SK-N-SH (cell line): ENCODE data around the gene GLT6D1. TPM values are rescaled to one million over a fixed set of nuclear protein-coding genes. Genes with fewer than 3 reads are reported as not detected.

ENCODE experiments used
- CTCF ChIA-PET: fragments of 300-600, 350-600 bp; formaldehyde crosslinking; extraction: SDS; loops from one replicate; lab custom pipeline; 2021; lab: Yijun Ruan, JAX
- POLR2A ChIA-PET: fragments of 350-600 bp; sonication (Branson Sonifier 250); formaldehyde crosslinking; extraction: SDS; loops from one replicate; lab custom pipeline; 2020; ENCODE audit warnings: antibody characterized with exemption, inconsistent platforms; lab: Yijun Ruan, JAX
- DNase-seq: peaks from one replicate; pipeline ENCODE4 v3.0.0; 2012
- H2AFZ ChIP-seq: fragments of 200-600 bp; sonication (generic); 2 replicates; pipeline ENCODE4 v1.8.1; 2016; ENCODE audit warnings: antibody characterized with exemption, mild to moderate bottlenecking, low read depth
- H3F3A ChIP-seq: fragments of 200-600 bp; sonication (generic); replicated peaks from 2 replicates; pipeline ENCODE3; 2016; ENCODE audit warnings: antibody characterized with exemption, mild to moderate bottlenecking; ENCODE audit not compliant: insufficient read depth
- H3K27ac ChIP-seq, 2 experiments: fragments of 200-500 bp in 1 of 2; fragments of 200-600 bp in 1 of 2; sonication (Bioruptor generic) in 1 of 2; sonication (generic), shearing (Covaris generic) in 1 of 2; 2 replicates each; pipeline versions ENCODE4 v1.5.1 to v1.6.1; 2014 to 2016; ENCODE audit warnings: low read depth in 2 of 2, inconsistent platforms in 1 of 2, low read length in 1 of 2, mild to moderate bottlenecking in 1 of 2, mixed read lengths in 1 of 2
- H3K27me3 ChIP-seq: fragments of 200-600 bp; sonication (generic), shearing (Covaris generic); 2 replicates; pipeline ENCODE4 v1.6.1; 2016; ENCODE audit warnings: mixed run types; ENCODE audit not compliant: insufficient read depth
- H3K36me3 ChIP-seq, 2 experiments: fragments of 200-500 bp in 1 of 2; fragments of 200-600 bp in 1 of 2; sonication (Bioruptor generic) in 1 of 2; sonication (generic) in 1 of 2; replicated peaks in 1 of 2; 2 replicates each; pipeline versions ENCODE3 to v1.5.1; 2014 to 2016; ENCODE audit warnings: low read length in 1 of 2, mild to moderate bottlenecking in 1 of 2; ENCODE audit not compliant: insufficient read depth in 2 of 2, control insufficient read depth in 1 of 2
- H3K4me1 ChIP-seq, 2 experiments: fragments of 200-500 bp in 1 of 2; fragments of 200-600 bp in 1 of 2; sonication (Bioruptor generic) in 1 of 2; sonication (generic), shearing (Covaris generic) in 1 of 2; 2 replicates each; pipeline versions ENCODE4 v1.5.1 to v1.6.1; 2014 to 2016; ENCODE audit warnings: low read depth in 1 of 2, low read length in 1 of 2, mixed run types in 1 of 2; ENCODE audit not compliant: insufficient read depth in 2 of 2, control insufficient read depth in 1 of 2
- H3K4me2 ChIP-seq: fragments of 200-600 bp; sonication (generic), shearing (Covaris generic); 2 replicates; pipeline ENCODE4 v1.6.1; 2017; ENCODE audit warnings: mixed run types
- H3K4me3 ChIP-seq, 2 experiments: fragments of 200-500 bp in 1 of 2; fragments of 200-600 bp in 1 of 2; sonication (Bioruptor generic) in 1 of 2; sonication (generic), shearing (Covaris generic) in 1 of 2; 2 replicates each; pipeline versions ENCODE4 v1.5.1 to v1.8.1; 2014 to 2016; ENCODE audit warnings: low read depth in 2 of 2, inconsistent platforms in 1 of 2, low read length in 1 of 2, mild to moderate bottlenecking in 1 of 2, mixed read lengths in 1 of 2, moderate library complexity in 1 of 2
- H3K79me2 ChIP-seq: fragments of 200-600 bp; sonication (generic); 2 replicates; pipeline ENCODE4 v1.8.1; 2017; ENCODE audit warnings: mild to moderate bottlenecking; ENCODE audit not compliant: insufficient read depth
- H3K9ac ChIP-seq: fragments of 200-600 bp; sonication (generic); 2 replicates; pipeline ENCODE4 v1.6.1; 2017; ENCODE audit warnings: mixed run types
- H3K9me2 ChIP-seq: fragments of 200-600 bp; sonication (generic); 2 replicates; pipeline ENCODE4 v1.6.1; 2017; ENCODE audit warnings: mixed run types
- H3K9me3 ChIP-seq: fragments of 200-600 bp; sonication (generic); 2 replicates; pipeline ENCODE4 v1.6.1; 2017; ENCODE audit warnings: mixed run types, mild to moderate bottlenecking, moderate library complexity
- H4K20me1 ChIP-seq: fragments of 200-600 bp; sonication (generic); 2 replicates; pipeline ENCODE4 v1.6.1; 2017; ENCODE audit warnings: mild to moderate bottlenecking, mixed run types; ENCODE audit not compliant: insufficient read depth
- CHD2 ChIP-seq: fragments of 150-350 bp; IDR thresholded peaks from 2 replicates; pipeline ENCODE4 v1.6.1; 2018; ENCODE audit warnings: low read length; ENCODE audit not compliant: partially characterized antibody
- ELF1 ChIP-seq: IDR thresholded peaks from 2 replicates; pipeline ENCODE4 v1.4.0; 2012
- EP300 ChIP-seq, 2 experiments: IDR thresholded peaks; 2 replicates each; pipeline versions ENCODE4 v1.4.0 to v1.6.1; 2012; ENCODE audit warnings: borderline replicate concordance in 1 of 2, low read depth in 1 of 2, low read length in 1 of 2
- FOSL2 ChIP-seq: IDR thresholded peaks from 2 replicates; pipeline ENCODE4 v1.4.0; 2012; ENCODE audit warnings: low read depth, mild to moderate bottlenecking, moderate library complexity, borderline replicate concordance
- FOXJ3 ChIP-seq: sonication (generic); formaldehyde crosslinking; IDR thresholded peaks from 2 replicates; pipeline ENCODE4 v1.5.1; 2020; ENCODE audit warnings: mild to moderate bottlenecking, missing genetic modification reagents
- GATA2 ChIP-seq: sonication (generic); formaldehyde crosslinking; IDR thresholded peaks from 2 replicates; pipeline ENCODE4 v1.5.0; 2020; ENCODE audit warnings: mild to moderate bottlenecking, missing genetic modification reagents
- JUND ChIP-seq: IDR thresholded peaks from 2 replicates; pipeline ENCODE4 v1.4.0; 2012
- MEF2A ChIP-seq: IDR thresholded peaks from 2 replicates; pipeline ENCODE4 v1.4.0; 2012; ENCODE audit warnings: low read depth, borderline replicate concordance
- NRF1 ChIP-seq: IDR thresholded peaks from 2 replicates; pipeline ENCODE4 v1.6.1; 2012; ENCODE audit warnings: low read depth, mild to moderate bottlenecking, low read length
- TAF1 ChIP-seq: IDR thresholded peaks from 2 replicates; pipeline ENCODE4 v1.6.1; 2012; ENCODE audit warnings: low read depth, mild to moderate bottlenecking, low read length, moderate library complexity, borderline replicate concordance
- TCF12 ChIP-seq: IDR thresholded peaks from 2 replicates; pipeline ENCODE4 v1.4.0; 2012
- TEAD4 ChIP-seq: IDR thresholded peaks from 2 replicates; pipeline ENCODE4 v1.4.0; 2012; ENCODE audit warnings: mild to moderate bottlenecking, borderline replicate concordance; ENCODE audit not compliant: insufficient read depth
- WGBS: methylation state at CpG from one replicate; pipeline ENCODE4 v1.1.6; 2017; ENCODE audit warnings: low lambda C conversion rate; 5-methylcytosine and 5-hydroxymethylcytosine counted together
- polyA plus RNA-seq, 3 experiments: library from polyadenylated mRNA; depleted of rRNA; stranded (reverse); fragments of >200 nt; gene quantifications; 2 replicates each; pipeline ENCODE4 v1.2.3, GENCODE V29; 2012
- TF ChIP-seq, protein P1 (sequence below): fragments of 200-600 bp; sonication (generic); IDR thresholded peaks from 2 replicates; pipeline ENCODE4 v1.6.1; 2017; ENCODE audit warnings: antibody characterized with exemption, mild to moderate bottlenecking, moderate library complexity
- TF ChIP-seq, protein P2 (sequence below): IDR thresholded peaks from 2 replicates; pipeline ENCODE4 v1.6.1; 2012; ENCODE audit warnings: mild to moderate bottlenecking, low read depth, low read length, moderate library complexity

The GLT6D1 gene
- polyA plus RNA-seq, 1 of the 3 experiments (the other 2 are of a cell fraction): not detected

DNA sequence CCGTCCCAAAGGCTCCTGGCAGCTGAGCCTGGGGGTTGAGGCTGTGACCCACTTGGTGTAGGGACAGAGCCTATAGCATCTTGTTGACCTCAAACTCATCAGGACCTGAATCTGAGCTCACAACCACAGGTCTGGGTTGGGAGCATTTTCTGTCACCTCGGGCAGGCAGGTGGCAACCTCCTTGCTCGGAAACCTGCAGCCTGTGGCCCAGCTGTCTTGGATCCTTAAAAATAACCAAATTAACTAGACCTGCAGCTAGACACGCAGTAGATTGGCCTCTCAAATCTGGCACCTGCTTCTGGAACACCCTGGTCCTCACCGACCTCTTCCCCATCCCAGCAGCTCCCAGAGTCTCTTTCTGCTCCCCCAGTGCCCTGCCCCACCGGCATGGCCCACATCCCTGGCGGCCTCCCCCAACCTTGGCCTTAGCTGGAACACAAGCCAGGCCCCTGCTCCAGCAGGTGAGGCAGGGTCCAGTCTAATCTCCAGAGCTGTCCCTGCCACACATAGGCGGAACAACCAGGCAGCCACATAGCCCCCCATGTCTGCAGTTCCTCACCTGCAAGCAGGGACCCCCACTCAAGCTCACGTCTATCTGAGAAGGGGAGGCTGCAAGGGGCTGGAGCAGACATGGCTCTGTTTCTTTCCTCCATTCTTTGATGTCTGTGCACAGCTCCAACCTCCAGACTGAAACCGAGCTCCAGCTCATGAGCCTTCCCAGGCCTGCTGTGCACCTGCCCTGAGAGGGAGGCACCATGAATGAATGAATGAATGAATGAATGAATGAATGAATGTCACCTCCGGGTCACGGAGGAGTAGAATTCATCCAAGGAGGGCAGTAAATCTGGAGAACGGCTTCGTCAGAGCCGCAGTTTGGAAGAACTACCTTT is 49.5 kb downstream of the GLT6D1 start:
- Histone ChIP-seq H4K20me1 (no peaks in the 10 kb centered on the region), H3K9me2 (no peaks in the 10 kb centered on the region), H2AFZ (no peak overlapping the region), H3K27ac (no peak overlapping the region), H3K36me3 (no peaks in the 10 kb centered on the region), H3K4me2 (no peak overlapping the region), H3K9ac (no peak overlapping the region), H3F3A (no peaks in the 10 kb centered on the region), H3K4me3 (no peak overlapping the region), H3K27me3 (no peaks in the 10 kb centered on the region), H3K4me1 (peaks cover 0 to 4% of the 10 kb centered on the region in 2 experiments; a peak in 1 of 4 replicates), H3K9me3 (no peaks in the 10 kb centered on the region), H3K79me2 (no peaks in the 10 kb centered on the region)
- ChIA-PET POLR2A (no interaction called here), CTCF (interaction anchor here (1.2 kb wide), 1 partner anchor 12 kb away, joined by 3 read pairs; no protein-coding TSS in a partner anchor)
- no peak for TF ChIP-seq TAF1
- no peak for TF ChIP-seq TCF12
- no peak for TF ChIP-seq EP300 (IDR thresholded peaks at IDR 0.05; ENCODE audit: borderline replicate concordance in 1 of 2, low read depth in 1 of 2, low read length in 1 of 2)
- TF ChIP-seq FOSL2: no peak
- TF ChIP-seq FOXJ3 (CRISPR knock-in tag): no peak
- TF ChIP-seq, protein P1, sequence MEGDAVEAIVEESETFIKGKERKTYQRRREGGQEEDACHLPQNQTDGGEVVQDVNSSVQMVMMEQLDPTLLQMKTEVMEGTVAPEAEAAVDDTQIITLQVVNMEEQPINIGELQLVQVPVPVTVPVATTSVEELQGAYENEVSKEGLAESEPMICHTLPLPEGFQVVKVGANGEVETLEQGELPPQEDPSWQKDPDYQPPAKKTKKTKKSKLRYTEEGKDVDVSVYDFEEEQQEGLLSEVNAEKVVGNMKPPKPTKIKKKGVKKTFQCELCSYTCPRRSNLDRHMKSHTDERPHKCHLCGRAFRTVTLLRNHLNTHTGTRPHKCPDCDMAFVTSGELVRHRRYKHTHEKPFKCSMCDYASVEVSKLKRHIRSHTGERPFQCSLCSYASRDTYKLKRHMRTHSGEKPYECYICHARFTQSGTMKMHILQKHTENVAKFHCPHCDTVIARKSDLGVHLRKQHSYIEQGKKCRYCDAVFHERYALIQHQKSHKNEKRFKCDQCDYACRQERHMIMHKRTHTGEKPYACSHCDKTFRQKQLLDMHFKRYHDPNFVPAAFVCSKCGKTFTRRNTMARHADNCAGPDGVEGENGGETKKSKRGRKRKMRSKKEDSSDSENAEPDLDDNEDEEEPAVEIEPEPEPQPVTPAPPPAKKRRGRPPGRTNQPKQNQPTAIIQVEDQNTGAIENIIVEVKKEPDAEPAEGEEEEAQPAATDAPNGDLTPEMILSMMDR: no peak
- no peak for TF ChIP-seq JUND
- TF ChIP-seq, protein P2, sequence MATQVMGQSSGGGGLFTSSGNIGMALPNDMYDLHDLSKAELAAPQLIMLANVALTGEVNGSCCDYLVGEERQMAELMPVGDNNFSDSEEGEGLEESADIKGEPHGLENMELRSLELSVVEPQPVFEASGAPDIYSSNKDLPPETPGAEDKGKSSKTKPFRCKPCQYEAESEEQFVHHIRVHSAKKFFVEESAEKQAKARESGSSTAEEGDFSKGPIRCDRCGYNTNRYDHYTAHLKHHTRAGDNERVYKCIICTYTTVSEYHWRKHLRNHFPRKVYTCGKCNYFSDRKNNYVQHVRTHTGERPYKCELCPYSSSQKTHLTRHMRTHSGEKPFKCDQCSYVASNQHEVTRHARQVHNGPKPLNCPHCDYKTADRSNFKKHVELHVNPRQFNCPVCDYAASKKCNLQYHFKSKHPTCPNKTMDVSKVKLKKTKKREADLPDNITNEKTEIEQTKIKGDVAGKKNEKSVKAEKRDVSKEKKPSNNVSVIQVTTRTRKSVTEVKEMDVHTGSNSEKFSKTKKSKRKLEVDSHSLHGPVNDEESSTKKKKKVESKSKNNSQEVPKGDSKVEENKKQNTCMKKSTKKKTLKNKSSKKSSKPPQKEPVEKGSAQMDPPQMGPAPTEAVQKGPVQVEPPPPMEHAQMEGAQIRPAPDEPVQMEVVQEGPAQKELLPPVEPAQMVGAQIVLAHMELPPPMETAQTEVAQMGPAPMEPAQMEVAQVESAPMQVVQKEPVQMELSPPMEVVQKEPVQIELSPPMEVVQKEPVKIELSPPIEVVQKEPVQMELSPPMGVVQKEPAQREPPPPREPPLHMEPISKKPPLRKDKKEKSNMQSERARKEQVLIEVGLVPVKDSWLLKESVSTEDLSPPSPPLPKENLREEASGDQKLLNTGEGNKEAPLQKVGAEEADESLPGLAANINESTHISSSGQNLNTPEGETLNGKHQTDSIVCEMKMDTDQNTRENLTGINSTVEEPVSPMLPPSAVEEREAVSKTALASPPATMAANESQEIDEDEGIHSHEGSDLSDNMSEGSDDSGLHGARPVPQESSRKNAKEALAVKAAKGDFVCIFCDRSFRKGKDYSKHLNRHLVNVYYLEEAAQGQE: no peak
- no peak for TF ChIP-seq GATA2 (CRISPR knock-in tag)
- no peak for TF ChIP-seq MEF2A
- no peak for TF ChIP-seq CHD2
- no peak for TF ChIP-seq NRF1
- no peak for TF ChIP-seq TEAD4
- no peak for TF ChIP-seq ELF1
- 39% methylated on average over 12 of the region's 15 CpGs for WGBS
- DNase-seq: no peak
